HuH-7.5 (cell line): ENCODE results near the gene PLEKHB1.

Source experiments
- DNase-seq: peaks from one replicate; pipeline ENCODE4 v3.0.0; 2011; ENCODE audit warnings: low spot score

PLEKHB1 gene

DNA sequence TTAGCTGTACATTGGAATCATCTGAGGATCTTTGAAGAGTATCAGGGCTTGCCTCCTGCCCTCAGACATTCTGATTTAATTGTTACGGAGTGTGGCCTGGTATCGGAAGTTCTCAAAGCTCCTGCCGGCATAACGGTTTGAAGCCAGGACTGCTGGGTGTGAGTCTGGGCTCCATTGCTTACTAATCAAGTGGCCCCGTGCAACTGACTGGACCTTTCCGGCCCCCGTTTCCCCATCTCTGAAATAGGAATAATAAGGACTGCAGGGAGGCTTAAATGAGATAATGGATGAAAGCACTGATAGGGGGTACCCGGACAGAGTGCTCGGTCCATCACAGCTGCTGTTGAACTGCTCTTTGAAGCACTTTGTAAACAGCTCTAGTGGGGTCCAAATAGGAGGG is 1.7 kb downstream of the PLEKHB1 start:
- DNase-seq: no peak

DNA sequence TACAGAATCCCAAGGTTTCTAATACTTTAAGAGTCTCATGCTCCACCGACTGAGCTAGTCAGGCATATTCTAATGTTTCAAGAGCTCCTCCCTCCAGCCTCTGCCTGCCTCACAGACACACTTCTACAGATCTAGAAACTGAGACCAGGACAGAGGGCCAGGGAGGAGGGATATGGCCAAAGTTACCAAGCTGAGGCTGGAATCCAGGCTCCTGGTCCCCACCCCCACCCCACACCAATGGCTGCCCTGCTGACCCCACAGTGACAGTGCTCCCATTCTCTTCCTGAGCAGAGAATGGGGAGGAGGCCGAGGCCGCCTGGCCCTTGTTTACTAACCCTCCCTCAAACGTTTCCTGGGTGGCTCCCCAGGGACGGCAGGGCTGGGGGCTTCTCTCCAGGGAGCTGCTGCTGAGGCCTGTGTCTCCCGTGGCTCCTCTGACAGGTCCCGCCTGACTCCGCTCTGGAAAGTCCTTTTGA is 2.2 kb downstream of the PLEKHB1 start:
- DNase-seq: no peak

DNA sequence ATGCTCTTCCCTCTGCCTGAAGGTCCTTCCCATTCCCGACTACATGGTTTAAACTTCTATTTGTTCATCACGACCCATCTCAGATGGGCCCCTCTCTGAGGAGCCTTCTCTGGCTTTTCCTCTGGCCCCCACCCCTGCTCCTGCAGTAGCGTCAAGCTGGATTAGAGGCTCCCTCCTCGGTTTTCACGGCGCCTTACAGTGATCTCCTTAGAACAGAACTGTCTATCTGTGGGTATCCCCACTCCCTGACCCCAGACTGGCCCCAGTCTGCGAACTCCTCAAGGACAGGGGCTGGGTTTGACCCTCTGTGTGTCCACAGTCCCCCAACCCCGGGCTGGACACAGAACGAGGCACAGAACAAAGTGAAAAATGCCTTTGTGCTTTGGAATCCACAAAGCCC is 2.8 kb downstream of the PLEKHB1 start:
- no peak for DNase-seq

DNA sequence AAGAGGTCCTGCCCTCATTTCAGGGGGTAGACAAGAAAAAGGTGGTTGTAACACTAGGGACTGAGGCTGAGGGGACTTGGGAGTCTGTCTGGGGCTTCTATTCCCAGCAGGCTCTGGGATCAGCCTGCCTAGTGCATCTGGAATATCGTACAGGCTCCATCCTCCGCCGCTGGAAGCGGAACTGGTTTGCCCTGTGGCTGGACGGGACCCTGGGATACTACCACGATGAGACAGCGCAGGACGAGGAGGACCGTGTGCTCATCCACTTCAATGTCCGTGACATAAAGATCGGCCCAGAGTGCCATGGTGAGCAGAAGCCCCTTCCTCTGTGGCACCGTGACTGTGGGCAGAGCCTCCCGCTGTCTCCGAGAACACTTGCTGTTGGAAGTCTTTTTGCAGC is 4.0 kb downstream of the PLEKHB1 start:
- no peak for DNase-seq

DNA sequence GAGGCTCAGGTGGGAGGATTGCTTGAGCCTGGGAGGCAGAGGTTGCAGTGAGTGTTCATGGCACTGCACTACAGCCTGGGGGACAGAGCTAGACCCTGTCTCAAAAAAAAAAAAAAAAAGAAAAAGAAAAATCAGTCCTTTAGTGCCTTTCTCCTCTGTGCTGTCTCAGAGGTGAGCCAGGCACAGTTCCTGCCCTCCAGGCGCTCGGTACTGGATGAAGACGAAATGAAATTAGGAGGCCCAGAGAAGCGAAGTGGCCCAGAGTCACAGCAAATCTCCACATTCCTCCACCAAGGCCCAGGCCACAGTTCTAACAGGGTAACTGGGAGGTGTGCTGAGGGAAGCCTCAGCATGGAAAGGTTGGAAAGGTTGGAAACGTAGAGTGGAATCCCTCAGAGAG is 4.9 kb downstream of the PLEKHB1 start:
- no peak for DNase-seq

DNA sequence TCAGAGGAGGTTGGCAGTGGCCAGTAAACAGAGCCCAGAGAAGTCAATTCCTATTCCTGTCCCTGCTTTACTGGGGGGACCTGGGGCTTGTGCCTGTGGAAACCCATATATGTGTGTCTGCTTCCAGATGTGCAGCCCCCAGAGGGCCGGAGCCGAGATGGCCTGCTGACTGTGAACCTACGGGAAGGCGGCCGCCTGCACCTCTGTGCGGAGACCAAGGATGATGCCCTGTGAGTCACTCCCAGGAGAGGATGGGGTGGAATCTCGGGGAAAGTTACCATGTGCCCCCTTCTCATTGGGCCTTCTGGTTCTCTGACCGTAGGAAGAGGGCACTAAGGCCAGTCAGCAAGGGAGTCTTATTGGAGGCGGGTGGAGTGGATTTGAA is 5.3 kb downstream of the PLEKHB1 start:
- no peak for DNase-seq

DNA sequence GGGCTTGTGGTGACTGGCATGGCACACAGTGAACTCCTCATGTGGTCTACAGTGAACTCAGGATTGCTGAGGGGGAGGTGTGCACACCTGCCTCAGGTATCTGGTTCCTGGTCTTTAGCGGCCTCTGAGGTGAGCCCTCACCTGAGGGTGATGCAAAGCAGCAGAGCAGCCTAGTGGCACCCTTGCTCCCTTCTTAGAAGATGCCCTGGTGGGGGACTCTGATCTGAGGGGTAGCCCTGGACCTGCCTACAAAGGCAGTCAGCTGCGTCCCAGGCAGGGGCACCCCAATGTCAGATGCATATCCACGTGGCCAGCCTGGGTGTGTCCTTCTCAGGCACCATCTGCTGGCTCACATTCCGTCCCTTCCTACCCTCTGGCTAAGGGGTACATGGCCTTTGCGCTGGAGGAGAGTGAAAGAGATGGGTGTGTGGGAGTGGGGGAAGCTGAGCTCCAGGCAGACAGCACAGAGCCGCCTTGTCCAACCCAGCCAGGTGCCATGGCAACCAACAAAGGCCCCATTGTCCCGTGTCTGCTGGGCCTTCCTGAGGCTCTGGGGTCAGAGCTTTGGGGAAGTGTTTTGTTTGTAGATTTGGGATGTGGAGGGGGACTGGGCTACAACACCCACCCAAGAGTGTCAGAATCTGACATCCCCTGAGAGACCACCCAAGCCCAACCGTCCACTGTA is 5.8 kb downstream of the PLEKHB1 start:
- peak; percentile 83 for DNase-seq

DNA sequence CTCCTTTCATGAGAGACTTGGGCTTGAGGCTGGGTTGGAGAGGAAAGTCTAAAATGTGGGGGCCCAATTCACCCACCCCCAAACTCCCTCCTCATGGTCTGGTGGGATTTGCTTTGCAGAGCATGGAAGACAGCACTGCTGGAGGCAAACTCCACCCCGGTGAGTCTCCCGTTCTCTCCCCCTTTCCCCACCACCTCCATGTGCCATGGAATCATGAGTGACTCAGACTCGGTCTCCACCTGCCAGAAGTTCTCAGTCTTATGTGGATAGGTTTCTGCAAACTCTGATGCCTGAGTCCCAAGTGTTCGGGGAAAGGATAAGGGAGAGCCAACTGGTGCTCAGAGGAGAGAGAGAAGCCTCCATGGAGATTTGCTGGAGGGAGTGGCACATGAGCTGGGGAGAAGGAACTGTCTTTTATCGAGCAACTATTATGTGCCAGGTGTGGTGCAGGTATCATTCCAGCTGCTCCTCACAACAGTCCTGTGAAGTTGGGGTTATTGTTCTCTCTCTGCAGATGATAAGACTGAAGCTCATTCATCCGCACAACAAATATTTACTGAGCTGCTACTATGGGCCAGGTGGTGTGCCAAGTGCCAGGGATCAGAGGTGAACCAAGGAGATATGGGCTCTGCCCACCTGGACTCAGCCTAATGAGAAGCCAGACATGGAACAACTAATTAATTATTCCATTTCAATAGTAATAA is 6.6 kb downstream of the PLEKHB1 start:
- no peak for DNase-seq

DNA sequence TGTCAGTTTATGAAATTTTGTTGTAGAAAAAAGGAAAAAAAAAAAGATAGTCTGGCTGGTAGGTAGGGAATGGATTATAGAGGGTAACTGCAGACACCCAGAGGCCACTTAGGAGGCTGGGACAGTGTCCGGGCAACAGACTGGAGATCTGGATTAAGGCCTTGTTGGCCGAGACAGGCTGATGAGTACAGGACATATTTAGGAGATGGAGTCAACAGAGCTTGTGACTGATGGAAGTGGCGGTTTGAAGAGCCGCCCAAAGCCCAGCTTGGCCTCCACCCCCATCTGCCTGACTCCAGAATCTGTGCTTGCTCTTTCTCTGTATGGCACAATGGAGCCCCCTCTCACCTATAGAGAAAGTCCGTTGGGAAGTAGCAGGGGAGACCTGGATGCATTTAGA is 7.6 kb downstream of the PLEKHB1 start:
- DNase-seq: no peak

DNA sequence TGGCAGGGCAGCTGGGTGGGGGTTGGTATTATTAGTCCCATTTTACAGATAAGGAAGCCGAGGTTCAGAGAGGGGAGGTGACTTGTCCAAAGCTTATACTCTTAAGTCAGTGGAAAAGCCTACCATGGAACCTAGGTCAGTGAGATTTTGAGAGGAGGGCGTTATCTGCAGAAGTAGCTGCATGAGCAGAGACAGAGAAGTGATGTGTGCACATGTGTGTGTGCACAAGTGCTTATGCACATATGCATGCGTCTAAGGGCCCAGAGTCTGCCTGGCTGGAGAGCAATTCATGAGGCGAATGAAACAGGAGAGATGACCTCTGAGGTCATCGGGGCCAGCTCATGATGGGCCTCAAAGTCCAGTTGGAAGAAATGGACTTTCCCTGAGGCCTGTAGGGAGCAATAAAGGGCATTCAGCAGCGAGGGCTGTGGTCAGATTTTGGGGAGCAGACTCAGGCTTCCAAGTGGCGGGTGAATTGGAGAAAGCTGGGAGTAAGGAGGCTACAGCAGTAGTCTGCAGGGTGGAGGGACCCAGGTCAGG is 8.2 kb downstream of the PLEKHB1 start:
- DNase-seq: no peak

DNA sequence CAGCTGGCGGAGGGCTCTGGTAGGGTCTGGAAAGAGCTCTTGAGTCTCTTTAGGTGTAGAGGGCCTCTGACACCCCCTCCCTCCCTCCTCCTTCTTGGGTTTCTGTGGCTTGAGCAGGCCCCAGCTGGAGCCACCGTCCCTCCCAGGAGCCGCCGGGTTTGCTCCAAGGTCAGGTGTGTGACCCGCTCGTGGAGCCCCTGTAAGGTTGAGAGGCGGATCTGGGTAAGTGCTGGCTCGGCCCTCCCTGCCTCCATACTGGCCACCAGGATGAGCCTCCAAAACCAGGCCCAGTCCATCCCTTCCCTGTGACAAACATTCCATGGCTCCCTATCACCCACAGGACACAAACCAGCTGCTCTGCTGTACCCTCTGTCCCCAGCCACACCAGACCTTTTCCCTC is 9.3 kb downstream of the PLEKHB1 start:
- DNase-seq: no peak

DNA sequence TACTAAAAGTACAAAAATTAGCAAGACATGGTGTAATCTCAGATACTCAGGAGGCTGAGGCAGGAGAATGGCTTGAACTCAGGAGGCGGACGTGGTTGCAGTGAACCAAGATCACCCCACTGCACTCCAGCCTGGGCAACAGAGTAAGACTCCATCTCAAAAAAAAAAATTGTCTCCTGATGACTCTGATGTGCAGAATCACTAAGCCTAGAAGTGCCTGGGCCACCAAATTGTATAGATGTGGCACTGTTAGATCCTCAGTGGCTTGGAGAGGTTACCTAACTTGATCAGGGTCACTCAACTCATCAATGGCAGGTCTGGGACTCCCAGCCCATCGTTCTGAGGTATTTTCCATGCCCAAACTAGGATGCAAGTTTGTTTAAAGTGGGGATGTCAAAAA is 10.6 kb downstream of the PLEKHB1 start:
- no peak for DNase-seq

DNA sequence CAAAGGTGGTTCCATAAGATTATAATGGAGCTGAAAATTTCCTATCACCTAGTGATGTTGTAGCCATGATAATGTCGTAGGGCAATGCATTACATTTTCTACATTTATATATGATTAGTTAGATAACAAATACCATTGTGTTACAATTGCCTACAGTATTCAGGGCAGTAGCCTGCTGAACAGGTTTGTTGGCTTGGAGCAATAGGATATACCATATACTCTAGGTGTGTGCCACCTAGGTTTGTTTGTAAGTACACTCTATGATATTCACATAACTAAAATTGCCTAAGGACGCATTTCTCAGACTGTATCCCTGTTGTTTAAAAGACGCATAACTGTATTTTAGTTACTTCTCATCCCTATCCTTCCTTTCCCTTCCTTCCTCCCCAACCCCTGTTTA is 13.6 kb downstream of the PLEKHB1 start:
- no peak for DNase-seq

DNA sequence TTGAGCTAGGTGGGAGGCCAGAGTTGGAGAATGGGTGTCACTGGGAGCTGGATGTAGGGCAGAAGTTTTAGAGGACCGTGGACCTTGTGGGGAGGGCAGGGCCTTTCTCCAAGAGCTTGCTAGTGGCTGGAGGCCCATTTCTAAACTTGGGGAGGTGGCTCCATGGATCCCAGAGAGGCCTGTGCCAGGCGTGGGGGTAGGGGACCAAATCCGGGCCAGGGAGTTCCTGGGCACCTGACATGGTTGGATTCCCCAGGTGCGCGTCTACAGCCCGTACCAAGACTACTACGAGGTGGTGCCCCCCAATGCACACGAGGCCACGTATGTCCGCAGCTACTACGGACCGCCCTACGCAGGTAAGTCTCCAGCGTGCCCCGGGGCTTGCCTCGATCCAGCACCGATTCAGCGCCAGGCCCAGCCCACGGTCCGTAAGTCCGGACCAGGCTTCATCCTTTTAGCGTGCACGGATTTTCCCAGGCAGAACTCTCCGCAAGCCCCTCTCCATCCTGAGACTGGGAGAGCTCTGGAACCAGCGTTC is 14.2 kb downstream of the PLEKHB1 start:
- no peak for DNase-seq

DNA sequence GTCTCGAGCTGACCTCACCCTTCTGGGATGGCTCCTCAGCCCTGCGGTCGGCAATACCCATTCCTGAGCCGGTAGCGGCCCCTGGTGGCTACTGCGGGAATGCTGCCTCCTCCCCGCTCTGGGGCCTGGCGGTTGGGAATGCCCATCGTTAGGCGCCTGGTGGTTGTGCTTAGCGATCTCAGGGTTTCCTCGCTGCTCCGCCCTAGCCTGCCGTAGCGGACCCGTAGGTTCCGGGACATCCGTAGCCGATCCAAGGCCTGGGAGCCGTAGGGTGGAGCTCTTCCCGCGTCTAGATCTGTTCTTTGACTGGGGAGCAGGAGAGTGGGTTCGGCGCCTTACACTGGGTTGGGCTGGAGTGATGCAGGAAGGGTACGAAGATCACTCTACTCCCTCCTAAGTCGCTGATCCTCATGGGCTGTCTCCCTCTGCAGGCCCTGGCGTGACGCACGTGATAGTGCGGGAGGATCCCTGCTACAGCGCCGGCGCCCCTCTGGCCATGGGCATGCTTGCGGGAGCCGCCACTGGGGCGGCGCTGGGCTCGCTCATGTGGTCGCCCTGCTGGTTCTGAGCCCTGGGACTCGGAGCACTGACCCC is 14.8 kb downstream of the PLEKHB1 start:
- DNase-seq: peak; percentile 94

DNA sequence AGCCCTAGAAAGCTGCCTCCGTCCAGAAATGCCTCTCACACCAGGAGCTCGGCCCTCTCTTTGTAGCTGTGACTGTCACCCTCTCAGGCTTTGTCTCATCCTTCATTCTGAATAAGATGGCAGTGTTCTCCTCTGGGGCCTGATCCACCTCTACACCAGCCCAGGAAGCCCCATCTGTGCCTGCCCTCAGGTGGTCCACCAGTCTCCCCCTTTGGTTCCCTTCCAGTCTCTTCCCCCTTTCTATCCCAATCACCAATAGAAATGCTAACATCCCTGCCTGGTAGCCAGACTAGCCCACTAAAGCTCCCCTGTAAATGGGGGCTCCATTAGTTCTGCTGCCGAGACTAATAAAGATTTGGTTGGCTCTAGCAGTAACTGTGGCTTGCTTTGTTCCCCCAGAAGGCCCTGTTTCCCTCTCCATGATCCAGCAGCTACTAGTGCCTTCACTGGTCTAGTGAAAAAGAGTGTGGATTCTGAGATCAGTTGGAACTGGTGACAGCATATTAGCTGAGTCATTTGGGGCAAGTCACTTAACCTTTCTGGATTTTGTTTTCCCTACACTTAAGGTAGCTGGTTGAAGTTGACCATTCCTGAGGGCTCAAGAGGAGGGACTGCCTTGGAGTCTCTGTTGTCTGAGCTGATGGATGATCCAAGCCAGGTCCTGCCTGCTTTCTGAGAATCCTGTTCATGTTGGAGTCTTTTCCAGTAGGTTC is 16.2 kb downstream of the PLEKHB1 start:
- no peak for DNase-seq

DNA sequence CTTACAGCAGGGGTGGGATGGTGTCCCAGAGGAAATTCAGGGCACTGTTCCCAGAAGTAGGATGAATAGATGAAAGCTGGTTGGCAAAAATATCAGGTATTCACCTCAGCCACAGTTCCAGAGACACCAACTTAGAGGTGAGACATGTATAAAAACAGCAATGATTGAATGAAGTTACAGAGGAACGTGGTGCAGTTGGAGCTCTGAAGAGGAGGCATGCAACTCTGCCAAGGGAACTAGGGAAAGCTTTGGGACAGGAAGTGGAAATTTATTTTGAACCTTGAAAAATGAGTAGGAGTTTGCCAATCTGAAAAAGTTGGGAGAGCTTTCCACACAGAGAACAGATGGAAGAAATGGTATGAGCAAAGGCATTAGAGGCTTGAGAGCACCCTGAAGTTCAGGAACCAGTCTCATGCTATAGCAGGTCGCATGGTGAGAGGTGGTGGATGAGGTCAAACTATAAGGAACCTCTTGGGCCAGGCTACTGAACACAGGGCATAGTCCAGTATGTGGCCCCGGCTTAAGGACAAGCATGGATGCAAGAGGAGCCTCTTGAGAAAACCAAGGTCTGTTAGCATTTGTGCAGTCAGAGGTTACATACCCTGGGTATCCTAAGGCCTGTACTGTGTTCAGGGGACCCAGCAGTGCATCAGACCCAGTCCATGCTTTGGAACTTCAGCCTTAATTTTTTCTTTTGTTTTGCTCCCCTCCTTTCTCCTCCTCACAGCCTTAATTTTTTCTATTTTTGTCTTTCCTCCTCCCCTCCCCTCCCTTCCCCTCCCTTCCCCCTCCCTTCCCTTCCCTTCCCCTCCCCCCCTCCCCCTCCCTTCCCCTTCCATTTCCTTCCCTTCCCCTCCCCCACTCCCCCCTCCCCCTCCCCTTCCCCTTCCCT is 17.5 kb downstream of the PLEKHB1 start:
- no peak for DNase-seq

DNA sequence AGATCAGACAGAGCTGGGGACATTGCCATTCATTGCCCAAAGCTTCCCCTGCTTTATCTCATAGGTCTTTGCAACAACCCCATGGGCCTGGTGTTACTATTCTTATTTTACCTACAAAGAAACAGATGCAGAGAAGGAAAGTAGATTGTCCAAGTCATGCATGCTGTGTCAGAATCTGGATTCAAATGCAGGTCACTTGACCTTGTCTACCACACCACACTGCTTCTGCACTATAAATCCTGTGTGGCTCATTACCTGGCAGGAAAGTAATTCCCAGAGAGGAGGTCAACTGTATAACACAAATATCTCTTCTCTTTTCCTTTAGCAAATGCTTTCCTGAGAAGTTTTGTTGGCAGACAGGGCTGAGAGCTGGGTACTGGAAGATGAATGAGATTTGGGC is 18.5 kb downstream of the PLEKHB1 start:
- DNase-seq: no peak

DNA sequence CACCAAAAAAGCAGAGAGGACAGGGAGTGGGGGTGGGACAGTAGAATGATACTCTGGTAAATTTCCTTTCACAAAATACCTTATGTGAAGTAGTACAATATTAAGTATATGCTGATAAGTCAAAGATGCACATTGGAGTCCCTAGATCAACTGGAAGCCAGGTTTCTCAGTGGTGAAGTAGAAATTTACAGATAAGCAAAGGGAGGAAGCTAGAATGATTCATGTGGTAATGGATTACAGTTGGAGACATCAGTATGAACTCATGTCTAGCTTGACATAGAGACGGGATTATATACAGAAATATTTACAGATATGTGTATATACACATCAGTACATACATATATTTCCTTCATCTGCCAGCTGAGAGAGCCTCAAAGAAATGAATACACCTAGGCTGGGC is 21.5 kb downstream of the PLEKHB1 start:
- no peak for DNase-seq

DNA sequence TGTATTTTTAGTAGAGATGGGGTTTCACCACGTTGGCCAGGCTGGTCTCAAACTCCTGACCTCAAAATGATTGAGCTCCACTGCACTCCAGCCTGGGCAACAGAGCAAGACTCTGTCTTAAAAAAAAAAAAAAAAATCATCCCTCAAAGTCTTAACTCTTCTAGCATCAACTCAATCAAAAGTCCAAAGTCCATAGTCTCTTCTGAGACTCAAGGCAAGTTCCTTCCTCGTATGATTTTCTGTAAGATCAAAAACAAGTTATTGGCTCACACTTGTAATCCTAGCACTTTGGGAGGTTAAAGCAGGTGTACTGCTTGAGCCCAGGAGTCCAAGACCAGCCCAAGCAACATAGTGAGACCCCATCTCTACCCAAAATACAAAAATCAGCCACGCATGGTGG is 24.4 kb downstream of the PLEKHB1 start:
- DNase-seq: no peak

DNA sequence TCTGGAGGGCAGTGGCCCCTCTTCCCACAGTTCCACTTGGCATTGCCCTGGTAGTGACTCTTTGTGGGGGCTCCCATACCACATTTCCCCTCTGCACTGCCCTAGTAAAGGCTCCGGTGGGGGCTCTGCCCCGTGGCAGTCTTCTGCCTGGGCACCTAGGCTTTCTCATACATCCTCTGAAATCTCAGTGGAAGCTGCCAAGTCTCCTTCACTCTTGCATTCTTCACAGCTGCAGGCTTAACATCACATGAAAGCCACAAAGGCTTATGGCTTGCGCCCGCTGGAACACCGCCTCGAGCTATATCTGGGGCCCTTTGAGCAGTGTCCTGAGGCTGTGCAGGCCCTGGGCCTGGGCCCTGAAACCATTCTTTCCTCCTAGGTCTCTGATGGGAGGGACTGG is 25.3 kb downstream of the PLEKHB1 start:
- no peak for DNase-seq
